ENCODE data around the gene LCN12.
"Not testable (repeated sequence)": the region's sequence is repeated elsewhere in the genome, so short reads cannot be mapped to it uniquely, and the experiment has no call there.

The LCN12 gene

GRCh38 chr9:136991993-136992818, 40.1 kb downstream of the LCN12 start, which contains the start of gene PAXX:
Gene PAXX, plus strand, starts transcription at chr9:136992422. Its CDS starts 22 bp downstream, at chr9:136992444.
- DNase-seq (ENCODE audit: low read depth in 2 of 2), result peak; percentile 94 to 95

GRCh38 chr9:136992819-136993369, 40.8 kb downstream of the LCN12 start:
- DNase-seq (ENCODE audit: low read depth in 2 of 2), result no peak

GRCh38 chr9:136994180-136994887, 42.3 kb downstream of the LCN12 start:
- DNase-seq (ENCODE audit: low read depth in 2 of 2), result no peak

- DNase-seq (ENCODE audit: low read depth in 2 of 2), result no peak
Measured at GRCh38 chr9:136994888-136995230, 42.8 kb downstream of the LCN12 start.

GRCh38 chr9:136995362-136995761, 43.3 kb downstream of the LCN12 start:
- no peak for DNase-seq (ENCODE audit: low read depth in 2 of 2)

GRCh38 chr9:136995772-136996311, 43.8 kb downstream of the LCN12 start:
- no peak for DNase-seq (ENCODE audit: low read depth in 2 of 2)

- no peak for DNase-seq (ENCODE audit: low read depth in 2 of 2)
Measured at GRCh38 chr9:136996361-136997292, 44.6 kb downstream of the LCN12 start, which contains the start of gene CLIC3. Gene CLIC3, minus strand, starts transcription at chr9:136996568. Its CDS starts 25 bp downstream, at chr9:136996543.

GRCh38 chr9:136997371-136997770, 45.3 kb downstream of the LCN12 start:
- DNase-seq (ENCODE audit: low read depth in 2 of 2), result no peak

- no peak for DNase-seq (ENCODE audit: low read depth in 2 of 2)
Measured at GRCh38 chr9:136997830-136998234, 45.8 kb downstream of the LCN12 start.

- no peak for DNase-seq (ENCODE audit: low read depth in 2 of 2)
Measured at GRCh38 chr9:137000177-137000930, 48.3 kb downstream of the LCN12 start.

- no peak for DNase-seq (ENCODE audit: low read depth in 2 of 2)
Measured at GRCh38 chr9:137001857-137002645, 50.0 kb downstream of the LCN12 start.

GRCh38 chr9:137002646-137003041, 50.6 kb downstream of the LCN12 start:
- DNase-seq (ENCODE audit: low read depth in 2 of 2), result no peak

- DNase-seq (ENCODE audit: low read depth in 2 of 2), result not testable (repeated sequence)
Measured at GRCh38 chr9:137004285-137004684, 52.2 kb downstream of the LCN12 start.
